Measurements from ENCODE around the gene OR14K1.

DNA sequence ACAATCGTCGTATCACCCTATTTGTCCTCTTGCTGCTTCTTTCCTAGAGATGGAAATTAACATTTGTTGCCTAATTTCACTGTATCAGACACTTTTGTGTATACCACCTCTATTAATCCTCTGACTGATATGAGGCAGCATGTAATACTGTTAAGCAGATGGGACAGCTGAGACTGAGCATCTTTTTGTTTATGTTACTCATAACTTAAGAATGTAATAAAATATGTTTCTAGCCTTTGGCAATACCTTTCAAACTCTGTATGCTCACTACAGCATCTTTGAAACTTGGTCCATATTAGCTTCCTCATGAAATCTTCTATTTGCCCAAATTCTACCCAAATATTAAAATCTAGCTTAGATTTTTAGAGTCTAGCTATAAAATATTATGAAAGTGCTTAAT lies 2.3 kb downstream of the OR14K1 start:
- TF ChIP-seq POLR2A (IDR thresholded peaks at IDR 0.05): no peak
- TF ChIP-seq CTCF (IDR thresholded peaks at IDR 0.05): no peak

Data from upper lobe of left lung (tissue), 4 donors.